Lower leg skin (tissue), 4 donors: ENCODE measurements around the gene BMP7. TPM values are rescaled to one million over a fixed set of nuclear protein-coding genes. Genes with fewer than 3 reads are reported as not detected.
A peak's percentile ranks its signal among the peaks of the same experiment; 100 is the strongest.

Experiments used
- DNase-seq, 2 donors: peaks; one replicate each; pipeline ENCODE4 v3.0.0-alpha.2; 2019; ENCODE audit warnings: low spot score in 2 of 2
- H3K4me3 ChIP-seq: fragments of 200-600 bp; sonication (generic); 2 replicates; pipeline ENCODE4 v1.5.1; 2017; ENCODE audit warnings: mild to moderate bottlenecking, low read depth; ENCODE audit not compliant: poor library complexity, severe bottlenecking
- POLR2A ChIP-seq, 2 donors: fragments of 450-650 bp; IDR thresholded peaks; one replicate each; pipeline ENCODE4 v1.6.1; 2016 to 2017; ENCODE audit warnings: antibody characterized with exemption in 2 of 2, mild to moderate bottlenecking in 1 of 2, moderate library complexity in 1 of 2
- WGBS, 2 donors: methylation state at CpG; one replicate each; pipeline ENCODE4 v1.1.5; 2018; 5-methylcytosine and 5-hydroxymethylcytosine counted together
- intact Hi-C: fragments of 100-400 bp; cut with DNase I; formaldehyde crosslinking; loops from one replicate; pipeline ENCODE4 v1.15.0; 2023; ENCODE audit warnings: low total_unique reads
- total RNA-seq, 4 donors: library from RNA; depleted of rRNA; stranded (reverse); fragments of >200 nt; gene quantifications; one replicate each; pipeline ENCODE4 v1.1.0, GENCODE V29; 2016
- TF ChIP-seq, protein P1 (sequence below), 3 donors: fragments of 450-650 bp; IDR thresholded peaks; one replicate each; pipeline ENCODE4 v1.5.1; 2016; ENCODE audit warnings: antibody characterized with exemption in 3 of 3, mild to moderate bottlenecking in 3 of 3, moderate library complexity in 2 of 3

BMP7 gene
- total RNA-seq, 4 donors from 2014 or later = 40.5 to 66.3 (median 46.8) TPM

DNA sequence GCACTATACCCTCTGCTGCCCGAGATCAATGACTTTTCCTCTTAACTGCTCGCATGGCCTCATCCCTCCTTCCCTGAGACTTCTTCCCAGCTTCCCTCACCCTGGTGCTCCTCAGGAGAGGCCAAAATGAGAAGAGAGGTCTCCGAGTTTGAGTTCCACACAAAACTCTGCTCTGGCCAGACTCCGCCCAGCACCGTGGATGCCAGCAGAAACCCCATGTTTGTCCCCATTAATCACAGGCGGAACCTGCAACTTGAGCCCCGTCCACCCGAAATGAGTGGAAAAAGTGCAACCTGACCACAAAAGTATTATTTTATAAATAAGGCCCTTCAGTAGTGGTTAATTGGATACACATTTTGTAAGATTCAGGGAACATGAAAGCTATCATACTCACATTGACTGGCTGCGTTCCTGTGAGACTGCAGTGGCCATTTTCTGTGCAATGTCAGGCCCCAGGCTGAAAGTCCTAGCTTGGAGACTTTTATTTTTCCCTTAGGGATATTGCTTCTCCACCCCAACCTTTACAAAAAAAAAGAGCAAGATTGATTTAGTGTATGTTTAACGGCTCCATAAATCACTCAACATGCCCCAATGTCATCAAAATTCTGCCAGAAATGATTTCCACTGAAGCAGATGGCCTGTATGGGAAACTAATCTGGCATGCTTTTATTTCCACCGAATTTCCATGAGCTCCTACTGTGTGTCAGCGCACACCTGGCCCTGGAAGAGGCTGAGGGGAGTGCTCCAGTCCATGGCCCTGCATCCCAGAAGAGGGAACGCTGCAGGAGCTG, 134.6 kb downstream of the BMP7 start:
- DNase-seq = peak in 1 of 2 donors; percentile 64
- TF ChIP-seq, protein P1, sequence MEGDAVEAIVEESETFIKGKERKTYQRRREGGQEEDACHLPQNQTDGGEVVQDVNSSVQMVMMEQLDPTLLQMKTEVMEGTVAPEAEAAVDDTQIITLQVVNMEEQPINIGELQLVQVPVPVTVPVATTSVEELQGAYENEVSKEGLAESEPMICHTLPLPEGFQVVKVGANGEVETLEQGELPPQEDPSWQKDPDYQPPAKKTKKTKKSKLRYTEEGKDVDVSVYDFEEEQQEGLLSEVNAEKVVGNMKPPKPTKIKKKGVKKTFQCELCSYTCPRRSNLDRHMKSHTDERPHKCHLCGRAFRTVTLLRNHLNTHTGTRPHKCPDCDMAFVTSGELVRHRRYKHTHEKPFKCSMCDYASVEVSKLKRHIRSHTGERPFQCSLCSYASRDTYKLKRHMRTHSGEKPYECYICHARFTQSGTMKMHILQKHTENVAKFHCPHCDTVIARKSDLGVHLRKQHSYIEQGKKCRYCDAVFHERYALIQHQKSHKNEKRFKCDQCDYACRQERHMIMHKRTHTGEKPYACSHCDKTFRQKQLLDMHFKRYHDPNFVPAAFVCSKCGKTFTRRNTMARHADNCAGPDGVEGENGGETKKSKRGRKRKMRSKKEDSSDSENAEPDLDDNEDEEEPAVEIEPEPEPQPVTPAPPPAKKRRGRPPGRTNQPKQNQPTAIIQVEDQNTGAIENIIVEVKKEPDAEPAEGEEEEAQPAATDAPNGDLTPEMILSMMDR (IDR thresholded peaks at IDR 0.05) = no peak
- TF ChIP-seq POLR2A (IDR thresholded peaks at IDR 0.05) = no peak
- 78% methylated on average over 13 of the region's 13 CpGs for WGBS, 2 donors
- H3K4me3 ChIP-seq = no peak overlapping the region
- intact Hi-C loops = no loop called here

DNA sequence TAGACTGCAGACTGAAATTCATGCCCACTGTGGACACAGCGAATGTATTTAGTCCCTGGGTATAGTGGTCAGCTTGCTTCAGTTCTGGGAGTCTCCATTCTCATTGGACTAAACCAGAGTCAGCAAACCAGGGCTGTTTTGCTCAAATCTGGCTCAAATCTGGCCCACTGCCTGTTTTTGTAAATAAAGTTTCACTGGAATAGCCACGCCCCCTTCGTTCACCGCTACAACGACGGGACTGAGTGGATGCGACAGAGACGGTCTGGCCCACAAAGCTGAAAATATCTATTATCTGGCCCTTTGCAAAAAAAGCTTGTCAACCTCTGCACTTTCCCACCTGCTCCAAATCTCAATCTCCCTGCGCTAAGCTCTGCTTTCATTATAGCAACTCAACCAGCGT, 135.4 kb downstream of the BMP7 start:
- WGBS, 2 donors = 87 to 92% methylated on average over 10 of the region's 10 CpGs

DNA sequence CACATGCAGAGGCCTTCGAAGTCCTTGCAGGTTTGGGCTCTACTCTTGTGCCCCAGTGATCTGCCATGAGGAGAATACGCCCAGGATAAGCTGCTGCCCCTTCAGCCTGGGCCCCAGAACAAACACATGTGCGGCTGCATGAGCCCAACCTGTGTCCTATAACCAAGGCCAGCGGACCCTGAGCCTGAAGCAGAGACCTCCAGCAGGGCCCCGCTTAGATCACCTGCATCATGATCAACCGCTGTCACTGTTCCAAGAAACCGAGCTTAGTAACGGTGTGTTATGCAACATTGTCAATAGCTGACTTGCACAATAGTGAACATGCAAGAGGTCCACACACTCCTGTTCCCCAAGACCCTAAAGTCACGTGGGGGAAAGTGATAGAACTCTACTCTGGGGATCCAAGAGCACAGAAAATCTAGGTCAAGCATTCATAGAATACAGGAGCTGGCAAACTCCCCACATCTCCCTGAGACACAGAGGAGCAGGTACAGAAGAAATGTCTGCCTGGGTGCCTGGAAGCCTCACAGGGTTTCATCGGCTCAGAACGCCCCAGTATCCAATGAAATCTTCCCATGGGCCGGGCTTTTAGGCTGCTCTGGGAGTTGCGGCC, 136.2 kb downstream of the BMP7 start:
- 70 to 73% methylated on average over 10 to 13 of the region's 13 CpGs for WGBS, 2 donors
- intact Hi-C loops = no loop called here
- DNase-seq = peak in 1 of 2 donors; percentile 49
- no peak for TF ChIP-seq POLR2A (IDR thresholded peaks at IDR 0.05)
- TF ChIP-seq, protein P1 (IDR thresholded peaks at IDR 0.05) = no peak
- no peak overlapping the region for H3K4me3 ChIP-seq

More for the DNA sequence above, 135.4 kb downstream of the BMP7 start:
- H3K4me3 ChIP-seq = no peak overlapping the region
- intact Hi-C loops = no loop called here
- peak in 1 of 2 donors; percentile 81 for DNase-seq
- TF ChIP-seq, protein P1 (IDR thresholded peaks at IDR 0.05) = no peak
- no peak for TF ChIP-seq POLR2A (IDR thresholded peaks at IDR 0.05)

DNA sequence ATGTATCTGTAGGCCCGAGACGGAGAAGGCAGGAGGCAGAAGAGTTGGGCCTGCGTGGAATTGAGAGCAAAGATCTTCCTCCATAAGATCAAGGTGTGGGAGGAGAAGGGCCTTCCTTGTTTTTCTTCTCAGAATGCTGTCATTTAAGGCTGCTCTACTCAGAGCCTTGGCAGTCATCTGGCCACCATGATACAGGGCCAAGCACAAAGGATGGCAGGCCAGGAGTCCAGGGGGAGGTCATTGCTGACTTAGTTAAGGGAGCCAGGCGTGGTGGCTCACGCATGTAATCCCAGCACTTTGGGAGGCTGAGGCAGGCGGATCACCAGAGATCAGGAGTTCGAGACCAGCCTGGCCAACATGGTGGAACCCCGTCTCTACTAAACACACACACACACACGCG, 137.1 kb downstream of the BMP7 start:
- DNase-seq = peak in 1 of 2 donors; percentile 59

DNA sequence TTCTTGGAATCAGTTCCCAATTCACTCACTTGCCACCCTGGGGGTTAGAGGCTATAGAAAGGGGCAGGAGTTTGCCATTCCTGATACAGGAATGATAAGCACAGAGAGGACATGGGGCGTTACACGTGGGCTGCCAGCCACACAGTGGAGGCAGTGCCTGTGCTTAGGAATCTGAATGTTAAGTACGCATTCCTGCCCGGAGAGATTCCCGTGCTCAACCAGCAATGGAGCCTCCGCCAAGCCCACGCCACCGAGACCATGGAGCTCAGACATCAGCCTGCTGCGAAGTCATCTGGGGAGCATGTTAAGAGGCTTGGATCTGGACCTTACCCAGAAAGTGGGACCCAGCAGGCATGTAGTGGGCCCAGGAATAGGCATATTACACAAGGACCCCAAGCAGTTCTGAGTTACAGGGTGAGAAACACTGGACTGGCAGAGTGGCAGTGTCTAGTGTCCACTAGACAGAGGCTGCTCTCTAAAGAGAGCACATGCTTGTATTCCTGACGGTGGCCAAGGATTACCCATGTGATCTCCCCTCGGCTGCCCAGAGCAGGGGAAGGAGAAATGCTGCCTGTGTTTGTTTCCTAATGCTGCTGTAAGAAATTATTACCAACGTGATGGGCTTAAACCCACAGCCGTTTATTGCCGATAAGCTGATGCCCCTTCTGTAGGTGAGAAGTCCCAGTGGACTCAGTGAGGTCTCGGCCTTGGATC, 138.2 kb downstream of the BMP7 start:
- H3K4me3 ChIP-seq = no peak overlapping the region
- peak in 1 of 2 donors; percentile 84 for DNase-seq
- intact Hi-C loops = no loop called here
- 76 to 78% methylated on average over 14 to 15 of the region's 15 CpGs for WGBS, 2 donors
- TF ChIP-seq POLR2A (IDR thresholded peaks at IDR 0.05) = no peak
- TF ChIP-seq, protein P1 (IDR thresholded peaks at IDR 0.05) = no peak

More for the DNA sequence above, 137.1 kb downstream of the BMP7 start:
- no peak overlapping the region for H3K4me3 ChIP-seq
- TF ChIP-seq, protein P1 (IDR thresholded peaks at IDR 0.05) = no peak
- no peak for TF ChIP-seq POLR2A (IDR thresholded peaks at IDR 0.05)
- intact Hi-C loops = no loop called here
- WGBS, 2 donors = 96% methylated on average over 10 of the region's 10 CpGs
